ENCODE data around the gene TIGD4.

Gene TIGD4

DNA sequence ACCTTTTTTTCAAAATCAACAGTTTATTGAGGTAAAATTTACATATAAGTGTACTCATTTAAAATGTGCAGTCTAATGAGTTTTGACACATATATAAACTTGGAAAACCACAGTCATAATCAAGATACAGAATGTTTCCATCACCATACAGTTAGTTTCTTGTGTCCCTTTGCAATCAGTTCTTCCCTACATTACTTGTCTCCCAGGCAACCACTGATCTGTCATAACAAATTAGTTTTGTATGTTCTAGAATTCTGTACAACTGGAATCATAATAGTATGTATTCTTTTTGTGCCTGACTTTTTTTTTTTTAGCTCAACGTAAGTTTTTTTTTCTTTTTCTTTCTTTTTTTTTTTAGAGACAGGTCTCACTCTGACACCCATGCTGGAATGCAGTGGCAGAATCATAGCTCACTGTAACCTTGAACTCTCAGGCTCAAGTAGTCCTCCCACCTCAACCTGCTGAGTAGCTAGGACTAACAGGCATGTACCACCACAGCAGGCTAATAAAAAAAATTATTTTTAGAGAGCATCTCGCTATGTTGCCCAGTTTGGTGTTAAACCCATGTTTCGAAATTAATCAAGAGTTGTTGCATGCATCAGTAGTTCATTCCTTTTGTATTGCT, 27.1 kb upstream of the TIGD4 start:
- TF ChIP-seq, protein P1, sequence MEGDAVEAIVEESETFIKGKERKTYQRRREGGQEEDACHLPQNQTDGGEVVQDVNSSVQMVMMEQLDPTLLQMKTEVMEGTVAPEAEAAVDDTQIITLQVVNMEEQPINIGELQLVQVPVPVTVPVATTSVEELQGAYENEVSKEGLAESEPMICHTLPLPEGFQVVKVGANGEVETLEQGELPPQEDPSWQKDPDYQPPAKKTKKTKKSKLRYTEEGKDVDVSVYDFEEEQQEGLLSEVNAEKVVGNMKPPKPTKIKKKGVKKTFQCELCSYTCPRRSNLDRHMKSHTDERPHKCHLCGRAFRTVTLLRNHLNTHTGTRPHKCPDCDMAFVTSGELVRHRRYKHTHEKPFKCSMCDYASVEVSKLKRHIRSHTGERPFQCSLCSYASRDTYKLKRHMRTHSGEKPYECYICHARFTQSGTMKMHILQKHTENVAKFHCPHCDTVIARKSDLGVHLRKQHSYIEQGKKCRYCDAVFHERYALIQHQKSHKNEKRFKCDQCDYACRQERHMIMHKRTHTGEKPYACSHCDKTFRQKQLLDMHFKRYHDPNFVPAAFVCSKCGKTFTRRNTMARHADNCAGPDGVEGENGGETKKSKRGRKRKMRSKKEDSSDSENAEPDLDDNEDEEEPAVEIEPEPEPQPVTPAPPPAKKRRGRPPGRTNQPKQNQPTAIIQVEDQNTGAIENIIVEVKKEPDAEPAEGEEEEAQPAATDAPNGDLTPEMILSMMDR (IDR thresholded peaks at IDR 0.05; ENCODE audit: low read depth, low read length, missing control alignments) = no peak
- in situ Hi-C loops (cut with HindIII; ENCODE audit: low sequenced_read_pairs) = no loop called here
- no peak for DNase-seq (ENCODE audit: low read depth)
- H3K4me3 ChIP-seq (ENCODE audit: low read depth, low read length) = no peak overlapping the region

DNA sequence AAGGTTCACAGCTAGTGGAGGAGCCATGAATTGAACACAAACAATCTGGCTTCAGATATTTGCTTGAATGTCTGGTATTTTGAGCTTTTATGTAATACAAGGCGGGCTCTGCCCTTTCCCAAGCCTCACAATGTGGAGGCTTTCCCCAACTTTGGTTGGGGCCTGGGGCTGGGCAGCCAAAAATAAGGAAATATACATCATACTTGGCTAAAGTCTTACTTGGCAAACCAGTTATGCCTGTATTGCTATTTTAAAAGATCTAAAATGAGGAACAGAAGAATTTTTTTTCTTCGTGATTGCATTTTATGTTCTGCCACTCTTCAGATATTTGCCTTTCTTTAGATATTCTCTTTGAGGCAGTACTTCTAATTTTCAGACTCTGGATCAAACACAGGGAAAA, 26.3 kb upstream of the TIGD4 start:
- TF ChIP-seq, protein P1 (IDR thresholded peaks at IDR 0.05; ENCODE audit: low read depth, low read length, missing control alignments) = no peak
- no peak for DNase-seq (ENCODE audit: low read depth)
- no peak overlapping the region for H3K4me3 ChIP-seq (ENCODE audit: low read depth, low read length)
- in situ Hi-C loops (cut with HindIII; ENCODE audit: low sequenced_read_pairs) = no loop called here

DNA sequence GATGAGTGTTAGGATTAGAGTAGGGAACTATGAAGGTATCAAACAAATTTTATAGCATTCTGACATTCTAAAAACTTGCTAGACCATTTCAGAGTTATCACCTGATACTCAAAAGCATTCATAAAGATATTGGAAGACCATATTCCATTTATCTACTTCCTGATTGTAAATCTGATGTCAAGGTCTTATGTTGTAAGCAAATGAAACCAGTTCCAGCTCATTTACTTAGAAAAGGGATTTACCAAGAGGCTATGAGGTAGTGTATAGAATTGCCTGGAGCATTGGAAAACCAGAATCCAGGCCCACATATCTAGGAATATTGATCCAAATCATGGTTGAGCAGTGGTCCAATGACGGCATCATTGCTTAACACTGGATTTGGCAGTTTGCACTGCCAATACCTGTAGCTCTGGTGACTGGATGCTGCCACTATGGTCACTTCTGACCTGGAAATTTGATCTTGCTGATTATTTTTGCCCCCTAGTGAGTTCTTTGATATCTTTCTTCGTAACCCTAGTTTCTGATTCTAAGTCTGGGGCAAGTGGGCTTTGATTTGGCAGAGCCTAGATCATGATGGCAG, 25.6 kb upstream of the TIGD4 start:
- in situ Hi-C loops (cut with HindIII; ENCODE audit: low sequenced_read_pairs) = no loop called here
- DNase-seq (ENCODE audit: low read depth) = no peak
- TF ChIP-seq, protein P1 (IDR thresholded peaks at IDR 0.05; ENCODE audit: low read depth, low read length, missing control alignments) = no peak
- H3K4me3 ChIP-seq (ENCODE audit: low read depth, low read length) = no peak overlapping the region

DNA sequence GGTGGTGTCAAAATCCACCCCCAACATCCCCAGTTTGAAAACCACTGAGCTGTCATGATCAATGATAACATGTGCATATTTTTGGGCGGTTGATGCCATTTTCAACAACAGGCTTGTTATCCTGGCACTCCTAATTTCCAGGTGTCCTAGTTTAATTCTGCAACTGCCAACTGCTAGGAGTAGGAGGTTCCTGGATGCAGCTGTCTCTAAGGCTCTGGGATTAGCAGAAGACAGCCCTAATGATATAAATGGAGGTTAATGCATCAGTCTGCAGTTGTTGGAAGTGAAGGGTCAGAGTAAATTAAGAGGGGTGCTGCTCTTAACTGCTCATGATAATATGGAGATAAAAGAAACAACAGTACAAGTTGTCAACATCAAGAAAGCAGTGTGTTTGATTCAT, 24.0 kb upstream of the TIGD4 start:
- H3K4me3 ChIP-seq (ENCODE audit: low read depth, low read length) = no peak overlapping the region
- in situ Hi-C loops (cut with HindIII; ENCODE audit: low sequenced_read_pairs) = no loop called here
- no peak for DNase-seq (ENCODE audit: low read depth)
- TF ChIP-seq, protein P1 (IDR thresholded peaks at IDR 0.05; ENCODE audit: low read depth, low read length, missing control alignments) = no peak

DNA sequence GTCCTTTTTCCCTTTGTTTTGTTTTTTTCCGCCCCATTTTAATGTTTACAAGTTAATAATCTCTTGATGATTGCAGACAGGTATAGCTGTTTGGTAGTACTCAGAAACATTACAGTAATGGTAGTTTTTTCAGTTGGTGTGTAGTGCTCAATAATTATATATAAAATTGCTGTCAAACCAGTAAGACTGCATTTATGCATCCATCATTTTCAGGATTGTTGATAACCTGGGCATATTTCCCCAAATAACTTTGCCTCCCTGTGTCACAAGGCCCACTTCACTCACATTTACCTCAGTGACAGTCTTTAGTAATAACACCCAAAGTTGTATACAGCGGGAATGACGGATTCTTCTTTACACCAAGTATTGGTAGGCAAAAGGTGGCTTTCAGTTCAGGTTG, 16.4 kb upstream of the TIGD4 start:
- in situ Hi-C loops (cut with HindIII; ENCODE audit: low sequenced_read_pairs) = no loop called here
- no peak for DNase-seq (ENCODE audit: low read depth)
- TF ChIP-seq, protein P1 (IDR thresholded peaks at IDR 0.05; ENCODE audit: low read depth, low read length, missing control alignments) = no peak
- no peak overlapping the region for H3K4me3 ChIP-seq (ENCODE audit: low read depth, low read length)

DNA sequence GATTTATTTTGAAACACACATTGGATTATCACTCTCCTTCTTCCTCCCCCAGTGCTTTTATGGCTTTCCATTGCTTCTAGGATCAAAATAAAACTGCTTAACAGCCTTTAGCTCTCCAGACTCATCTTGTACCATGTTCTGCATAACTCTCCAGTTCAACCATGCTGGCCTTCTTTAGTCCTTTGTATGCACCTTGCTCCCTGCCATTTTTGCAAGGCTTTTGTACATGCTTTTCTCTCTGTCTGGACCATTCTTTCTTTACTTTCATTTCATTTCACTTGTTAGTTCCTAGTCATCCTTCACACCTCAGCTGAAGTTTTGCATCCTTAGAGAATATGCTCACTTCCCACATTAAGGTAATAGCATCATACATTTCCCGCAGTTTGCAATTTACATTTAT, 7.1 kb upstream of the TIGD4 start:
- H3K4me3 ChIP-seq (ENCODE audit: low read depth, low read length) = no peak overlapping the region
- in situ Hi-C loops (cut with HindIII; ENCODE audit: low sequenced_read_pairs) = no loop called here

More for the DNA sequence above, 7.1 kb upstream of the TIGD4 start:
- TF ChIP-seq, protein P1 (IDR thresholded peaks at IDR 0.05; ENCODE audit: low read depth, low read length, missing control alignments) = no peak
- DNase-seq (ENCODE audit: low read depth) = no peak
